ENCODE data around the gene TGFBR1. TPM values are rescaled to one million over a fixed set of nuclear protein-coding genes. Genes with fewer than 3 reads are reported as not detected.

Gene TGFBR1
- total RNA-seq, 1 experiment from 2014 or later = 31.8 TPM

GRCh38 chr9:99162759-99163364 lies 57.9 kb downstream of the TGFBR1 start:
- Histone ChIP-seq H3K36me3 (ENCODE audit: control insufficient read depth, insufficient read depth, low read length) (no peaks in the 10 kb centered on the region), H3K4me3 (ENCODE audit: low read depth, low read length) (no peak overlapping the region), H3K4me1 (peaks cover 6% of the 10 kb centered on the region), H3K9me3 (no peaks in the 10 kb centered on the region), H3K27me3 (replicated peaks; ENCODE audit: control insufficient read depth, insufficient read depth, low read length) (no peaks in the 10 kb centered on the region; the same call in 1 of the 2 replicates)
- ChIA-PET CTCF (interaction anchor here (0.6 to 0.9 kb wide), 2 partner anchors 10 to 139 kb away, joined by 3 to 7 read pairs; no protein-coding TSS in a partner anchor), POLR2A (no interaction called here)
- Mint-ChIP-seq H3K4me1 (ENCODE audit: low read depth, unreplicated experiment) (peaks cover 5% of the 10 kb centered on the region), H3K27me3 (ENCODE audit: insufficient read depth, unreplicated experiment) (peaks cover 4% of the 10 kb centered on the region), H3K27ac (ENCODE audit: unreplicated experiment) (no peak overlapping the region), H3K9me3 (ENCODE audit: unreplicated experiment) (no peaks in the 10 kb centered on the region), H3K4me3 (ENCODE audit: unreplicated experiment) (no peak overlapping the region), H3K36me3 (ENCODE audit: insufficient read depth, unreplicated experiment) (no peaks in the 10 kb centered on the region)
- intact Hi-C loops (cut with micrococcal nuclease; ENCODE audit: unreplicated experiment) = loop anchor here (5.0 kb wide), 1 partner anchor 849 kb away; no protein-coding TSS in a partner anchor
- no TSS peak for BruUV-seq (replicated peaks)
- peak in 1 of 2 experiments; percentile 50 for TF ChIP-seq CTCF (IDR thresholded peaks at IDR 0.05; ENCODE audit: insufficient read depth in 1 of 2, low read depth in 1 of 2, low read length in 1 of 2, severe bottlenecking in 1 of 2, unreplicated experiment in 1 of 2)
- DNase-seq = peak in 1 of 2 experiments; percentile 47

GRCh38 chr9:99166149-99166548 lies 61.2 kb downstream of the TGFBR1 start:
- H3K4me1 Mint-ChIP-seq (ENCODE audit: low read depth, unreplicated experiment) = peaks cover 9% of the 10 kb centered on the region
- Histone ChIP-seq H3K4me3 (ENCODE audit: low read depth, low read length) (no peak overlapping the region), H3K27me3 (replicated peaks; ENCODE audit: control insufficient read depth, insufficient read depth, low read length) (no peaks in the 10 kb centered on the region; the same call in 1 of the 2 replicates), H3K36me3 (ENCODE audit: control insufficient read depth, insufficient read depth, low read length) (no peaks in the 10 kb centered on the region), H3K4me1 (peaks cover 1% of the 10 kb centered on the region; the same call in 1 of the 2 replicates), H3K9me3 (no peaks in the 10 kb centered on the region)
- intact Hi-C loops (cut with micrococcal nuclease; ENCODE audit: unreplicated experiment) = loop anchor here (5.0 kb wide), 1 partner anchor 56 kb away; the partner anchor contains the start of genes ALG2 and SEC61B
- DNase-seq = no peak
- POLR2A ChIA-PET = no interaction called here
- no TSS peak for BruUV-seq (replicated peaks)
- TF ChIP-seq CTCF (IDR thresholded peaks at IDR 0.05; ENCODE audit: insufficient read depth in 1 of 2, low read depth in 1 of 2, low read length in 1 of 2, severe bottlenecking in 1 of 2, unreplicated experiment in 1 of 2) = no peak
- CTCF ChIA-PET = interaction anchor here (0.6 kb wide), 1 partner anchor 142 kb away, joined by 3 read pairs; no protein-coding TSS in a partner anchor
- H3K36me3 Mint-ChIP-seq (ENCODE audit: insufficient read depth, unreplicated experiment) = no peaks in the 10 kb centered on the region
- no peak overlapping the region for H3K4me3 Mint-ChIP-seq (ENCODE audit: unreplicated experiment)
- H3K27me3 Mint-ChIP-seq (ENCODE audit: insufficient read depth, unreplicated experiment) = peaks cover 4% of the 10 kb centered on the region
- no peaks in the 10 kb centered on the region for H3K9me3 Mint-ChIP-seq (ENCODE audit: unreplicated experiment)
- no peak overlapping the region for H3K27ac Mint-ChIP-seq (ENCODE audit: unreplicated experiment)

GRCh38 chr9:99167119-99167518 lies 62.2 kb downstream of the TGFBR1 start:
- CTCF ChIA-PET = no interaction called here
- H3K4me3 Mint-ChIP-seq (ENCODE audit: unreplicated experiment) = no peak overlapping the region
- no TSS peak for BruUV-seq (replicated peaks)
- POLR2A ChIA-PET = no interaction called here
- H3K4me1 Mint-ChIP-seq (ENCODE audit: low read depth, unreplicated experiment) = peaks cover 19% of the 10 kb centered on the region
- no peaks in the 10 kb centered on the region for H3K36me3 Mint-ChIP-seq (ENCODE audit: insufficient read depth, unreplicated experiment)
- no peak for TF ChIP-seq CTCF (IDR thresholded peaks at IDR 0.05; ENCODE audit: insufficient read depth in 1 of 2, low read depth in 1 of 2, low read length in 1 of 2, severe bottlenecking in 1 of 2, unreplicated experiment in 1 of 2)
- intact Hi-C loops (cut with micrococcal nuclease; ENCODE audit: unreplicated experiment) = loop anchor here (5.0 kb wide), 1 partner anchor 55 kb away; the partner anchor contains the start of genes ALG2 and SEC61B
- Histone ChIP-seq H3K36me3 (ENCODE audit: control insufficient read depth, insufficient read depth, low read length) (no peaks in the 10 kb centered on the region), H3K4me3 (ENCODE audit: low read depth, low read length) (no peak overlapping the region), H3K27me3 (replicated peaks; ENCODE audit: control insufficient read depth, insufficient read depth, low read length) (no peaks in the 10 kb centered on the region; the same call in 1 of the 2 replicates), H3K4me1 (peaks cover 9% of the 10 kb centered on the region), H3K9me3 (no peaks in the 10 kb centered on the region)
- no peak for DNase-seq
- H3K27me3 Mint-ChIP-seq (ENCODE audit: insufficient read depth, unreplicated experiment) = peaks cover 4% of the 10 kb centered on the region
- H3K27ac Mint-ChIP-seq (ENCODE audit: unreplicated experiment) = no peak overlapping the region
- no peaks in the 10 kb centered on the region for H3K9me3 Mint-ChIP-seq (ENCODE audit: unreplicated experiment)
